C4-2B (cell line): ENCODE results near the gene TPRA1.
A peak's percentile ranks its signal among the peaks of the same experiment; 100 is the strongest.

ENCODE experiments used
- H3K27ac ChIP-seq: fragments of 450-650 bp; 2 replicates; pipeline ENCODE4 v1.5.1; 2017
- CTCF ChIP-seq: fragments of 450-650 bp; conservative IDR thresholded peaks from 2 replicates; pipeline ENCODE4 v1.5.1; 2017; ENCODE audit warnings: mild to moderate bottlenecking
- ZFX ChIP-seq: fragments of 450-650 bp; IDR thresholded peaks from 2 replicates; pipeline ENCODE4 v1.6.1; 2017

Gene TPRA1

DNA sequence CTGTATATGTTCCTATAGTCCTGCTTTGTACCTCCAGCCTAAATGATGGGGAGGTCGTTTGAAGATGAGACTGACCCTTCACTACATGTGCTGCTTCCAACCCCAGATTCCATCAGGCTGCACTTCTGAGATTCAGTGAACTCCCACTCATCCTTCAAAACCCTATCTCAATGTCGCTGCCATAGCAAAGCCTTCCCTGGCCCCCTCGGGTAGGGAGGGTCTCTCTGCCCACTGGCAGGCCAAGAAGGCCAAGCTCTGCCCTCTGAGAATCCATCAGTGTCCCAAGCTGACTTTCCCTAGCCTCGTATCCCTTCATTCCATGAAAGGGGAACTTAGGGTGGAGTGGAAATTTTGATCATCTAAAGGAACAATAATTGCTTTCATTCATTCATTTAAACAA lies 35.4 kb downstream of the TPRA1 start:
- TF ChIP-seq ZFX (no peak), CTCF (no peak)
- H3K27ac ChIP-seq: no peak overlapping the region

DNA sequence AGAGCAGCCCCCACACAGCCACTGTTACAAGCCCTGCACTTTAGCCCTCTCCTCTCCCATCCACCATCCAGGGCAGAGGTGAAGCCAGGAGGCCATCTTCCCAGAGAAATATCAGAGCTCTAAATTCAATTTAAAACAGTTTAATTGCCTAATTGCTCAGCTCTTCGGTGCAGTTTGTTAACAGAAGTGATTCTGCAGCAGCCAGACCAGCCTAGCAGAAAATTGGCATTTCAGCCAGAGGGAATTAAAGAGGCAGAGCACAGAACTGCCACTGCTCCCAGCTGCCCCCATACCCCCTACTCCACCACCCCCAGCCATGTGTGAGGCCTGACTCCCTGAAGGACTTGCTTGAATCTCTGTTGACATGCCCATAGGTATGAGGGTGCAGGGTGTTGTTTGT lies 38.5 kb downstream of the TPRA1 start:
- TF ChIP-seq ZFX: no peak
- no peak for TF ChIP-seq CTCF
- H3K27ac ChIP-seq: no peak overlapping the region

DNA sequence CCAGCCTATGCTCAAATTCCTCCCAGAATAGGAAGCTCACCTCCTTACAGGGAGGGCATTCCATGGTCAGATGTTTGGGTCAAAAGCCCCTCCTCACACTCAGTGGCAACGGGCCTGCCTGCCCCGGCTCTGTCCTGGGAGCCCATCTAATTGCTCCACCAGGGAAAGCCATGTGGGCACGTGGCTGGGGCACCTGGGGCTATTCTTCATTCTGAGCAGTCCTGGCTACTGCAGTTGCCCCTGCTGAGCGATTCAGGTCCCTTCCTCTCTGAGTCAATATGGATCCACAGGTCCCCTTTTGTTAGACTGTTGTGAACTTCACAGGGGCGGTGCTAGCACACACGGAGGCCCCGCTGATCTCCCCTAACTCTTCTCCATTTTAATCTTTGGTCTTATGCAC lies 39.4 kb downstream of the TPRA1 start:
- TF ChIP-seq CTCF (no peak), ZFX (no peak)

GRCh38 chr3:127550468-127551157 lies 39.9 kb downstream of the TPRA1 start:
- TF ChIP-seq ZFX (no peak), CTCF (no peak)
- no peak overlapping the region for H3K27ac ChIP-seq

More for the DNA sequence above, 39.4 kb downstream of the TPRA1 start:
- H3K27ac ChIP-seq: no peak overlapping the region

GRCh38 chr3:127549826-127550467 lies 40.6 kb downstream of the TPRA1 start:
- TF ChIP-seq CTCF (peak; percentile 67), ZFX (no peak)
- no peak overlapping the region for H3K27ac ChIP-seq

DNA sequence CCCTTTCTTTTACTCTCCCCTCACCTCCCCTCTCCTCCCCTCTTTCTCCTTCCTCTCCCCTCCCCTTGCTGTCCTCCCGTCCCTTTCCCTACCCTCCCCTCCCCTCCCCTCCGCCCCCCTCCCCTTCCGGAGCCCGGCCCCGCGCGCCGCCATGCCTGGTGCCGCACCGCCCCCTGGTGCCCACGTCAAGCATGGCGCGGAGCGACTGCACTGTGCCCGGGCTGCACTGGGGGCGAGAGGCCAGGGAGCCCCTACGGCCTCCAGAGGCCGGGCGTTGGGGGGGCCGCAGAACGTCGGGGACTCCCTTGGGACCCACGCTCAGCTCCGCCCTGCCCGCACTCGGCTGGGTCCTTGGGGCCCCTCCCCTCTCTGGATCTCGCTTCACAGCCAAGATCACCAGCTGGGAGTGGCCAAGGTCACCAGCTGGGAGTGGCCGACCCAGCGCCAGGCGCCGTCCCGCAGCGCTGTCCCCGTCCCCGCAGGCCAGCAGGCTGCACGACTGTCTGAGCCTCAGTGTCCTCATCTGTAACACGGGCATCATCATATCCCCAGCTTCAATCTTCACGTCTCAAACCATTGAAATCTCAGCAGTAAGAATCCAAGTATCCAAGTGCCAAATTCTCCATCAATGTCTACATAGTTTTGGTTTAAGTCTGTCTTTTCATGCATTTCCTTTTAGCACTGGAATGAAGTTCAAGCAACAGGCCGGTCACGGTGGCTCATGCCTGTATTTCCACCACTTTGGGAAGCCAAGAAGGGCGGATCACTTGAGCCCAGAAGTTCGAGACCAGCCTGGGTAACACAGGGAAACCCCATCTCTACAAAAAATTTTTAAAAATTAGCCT lies 42.5 kb downstream of the TPRA1 start:
- H3K27ac ChIP-seq: peak overlapping the region; percentile 53

More for the DNA sequence above, 42.5 kb downstream of the TPRA1 start:
- TF ChIP-seq CTCF: peak; percentile 98
- no peak for TF ChIP-seq ZFX
